ENCODE measurements around the gene STXBP2.

STXBP2 gene

GRCh38 chr19:7598180-7598579 is 38.7 kb upstream of the STXBP2 start:
- TF ChIP-seq ZFX (IDR thresholded peaks at IDR 0.05; ENCODE audit: borderline replicate concordance): no peak
- TF ChIP-seq CTCF (IDR thresholded peaks at IDR 0.05): no peak
- H3K27ac ChIP-seq: peak overlapping the region; percentile 8; the same call in 1 of the 2 replicates

GRCh38 chr19:7600721-7601120 is 36.2 kb upstream of the STXBP2 start:
- no peak overlapping the region for H3K27ac ChIP-seq
- TF ChIP-seq CTCF (IDR thresholded peaks at IDR 0.05) (no peak), ZFX (IDR thresholded peaks at IDR 0.05; ENCODE audit: borderline replicate concordance) (no peak)

- no peak for TF ChIP-seq ZFX (IDR thresholded peaks at IDR 0.05; ENCODE audit: borderline replicate concordance)
- TF ChIP-seq CTCF (IDR thresholded peaks at IDR 0.05): no peak
- no peak overlapping the region; the same call in 1 of the 2 replicates for H3K27ac ChIP-seq
Measured at GRCh38 chr19:7602240-7602934, 34.5 kb upstream of the STXBP2 start.

- TF ChIP-seq ZFX (IDR thresholded peaks at IDR 0.05; ENCODE audit: borderline replicate concordance) (no peak), CTCF (IDR thresholded peaks at IDR 0.05) (no peak)
- H3K27ac ChIP-seq: no peak overlapping the region; the same call in 1 of the 2 replicates
Measured at GRCh38 chr19:7602935-7603497, 33.9 kb upstream of the STXBP2 start.

GRCh38 chr19:7603919-7604318 is 33.0 kb upstream of the STXBP2 start:
- H3K27ac ChIP-seq: no peak overlapping the region
- TF ChIP-seq CTCF (IDR thresholded peaks at IDR 0.05) (no peak), ZFX (IDR thresholded peaks at IDR 0.05; ENCODE audit: borderline replicate concordance) (no peak)

GRCh38 chr19:7605490-7606222 is 31.3 kb upstream of the STXBP2 start:
- peak overlapping the region; percentile 42 for H3K27ac ChIP-seq
- TF ChIP-seq ZFX (IDR thresholded peaks at IDR 0.05; ENCODE audit: borderline replicate concordance): no peak
- TF ChIP-seq CTCF (IDR thresholded peaks at IDR 0.05): no peak

- TF ChIP-seq CTCF (IDR thresholded peaks at IDR 0.05): no peak
- no peak for TF ChIP-seq ZFX (IDR thresholded peaks at IDR 0.05; ENCODE audit: borderline replicate concordance)
- H3K27ac ChIP-seq: peak overlapping the region; percentile 42
Measured at GRCh38 chr19:7606289-7606688, 30.6 kb upstream of the STXBP2 start.

Measured in 22Rv1 (cell line).